ENCODE data around the gene CMIP.

Gene CMIP

DNA sequence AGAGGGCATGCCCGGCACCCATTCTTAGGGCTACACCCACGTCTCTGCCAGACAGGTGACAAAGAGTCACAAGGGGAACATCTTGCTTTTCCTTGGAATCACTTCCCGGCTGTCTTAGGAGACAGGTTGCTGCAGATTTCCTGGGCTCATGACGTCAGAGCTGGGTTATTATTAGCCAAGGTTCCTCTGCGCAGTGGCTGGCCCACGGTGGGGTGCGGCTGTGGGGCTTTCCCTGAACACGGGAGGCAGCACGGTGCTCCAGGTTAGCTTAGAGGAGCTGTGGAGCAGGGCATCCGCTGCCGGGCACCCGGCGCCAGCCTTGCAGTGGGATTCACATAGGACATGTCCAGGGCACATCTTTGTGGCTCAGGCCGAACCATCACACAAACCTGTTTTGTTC lies 216.5 kb downstream of the CMIP start:
- Mint-ChIP-seq H3K4me3 (no peak overlapping the region), H3K9me3 (no peaks in the 10 kb centered on the region), H3K4me1 (ENCODE audit: low read depth) (no peaks in the 10 kb centered on the region), H3K27me3 (ENCODE audit: low read depth) (no peaks in the 10 kb centered on the region), H3K36me3 (ENCODE audit: low read depth) (peaks cover 25% of the 10 kb centered on the region), H3K27ac (no peak overlapping the region)
- DNase-seq (ENCODE audit: low spot score), result no peak

DNA sequence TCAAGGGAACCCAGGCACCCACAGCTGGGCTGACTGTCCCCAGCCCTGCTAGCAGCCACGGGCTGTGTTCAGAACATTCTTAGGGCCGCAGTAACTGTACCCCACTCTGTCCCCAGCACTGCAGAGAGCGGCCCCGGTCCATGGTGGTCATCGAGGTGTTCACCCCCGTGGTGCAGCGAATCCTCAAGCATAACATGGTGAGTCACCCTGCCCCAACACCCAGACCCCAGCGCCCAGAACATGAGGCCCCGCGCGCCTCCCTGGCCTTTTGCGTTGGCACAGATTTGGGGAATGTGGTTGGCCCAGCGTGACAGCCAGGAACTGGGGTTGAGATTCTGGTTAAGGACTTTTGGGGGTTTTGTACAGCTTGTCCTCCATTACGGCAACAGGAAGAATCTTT lies 219.5 kb downstream of the CMIP start:
- Mint-ChIP-seq H3K36me3 (ENCODE audit: low read depth) (peaks cover 22% of the 10 kb centered on the region), H3K27ac (no peak overlapping the region)

DNA sequence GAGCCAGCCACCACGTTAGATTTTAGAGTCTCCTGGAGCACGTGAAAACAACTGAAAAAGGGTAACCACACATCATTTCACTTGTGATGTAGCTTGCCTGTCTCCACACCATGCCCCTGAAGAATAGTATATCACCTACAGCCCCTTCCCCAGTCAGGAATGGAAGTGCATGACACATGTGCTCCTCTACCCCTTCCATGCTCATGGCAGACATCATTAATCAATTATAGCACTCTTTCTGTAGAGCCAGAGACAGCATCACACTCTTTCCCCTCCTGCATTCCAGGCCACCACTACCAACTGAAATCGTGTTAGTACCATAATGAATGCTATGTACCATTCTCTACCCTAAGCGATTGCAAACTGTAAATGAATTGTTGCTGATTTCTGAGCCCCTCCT lies 221.0 kb downstream of the CMIP start:
- Mint-ChIP-seq H3K4me3 (no peak overlapping the region), H3K4me1 (ENCODE audit: low read depth) (peaks cover 2% of the 10 kb centered on the region), H3K9me3 (no peaks in the 10 kb centered on the region), H3K27me3 (ENCODE audit: low read depth) (no peaks in the 10 kb centered on the region), H3K36me3 (ENCODE audit: low read depth) (peaks cover 27% of the 10 kb centered on the region), H3K27ac (no peak overlapping the region)
- no peak for DNase-seq (ENCODE audit: low spot score)

More for the DNA sequence above, 219.5 kb downstream of the CMIP start:
- Mint-ChIP-seq H3K9me3 (no peaks in the 10 kb centered on the region), H3K27me3 (ENCODE audit: low read depth) (no peaks in the 10 kb centered on the region), H3K4me1 (ENCODE audit: low read depth) (no peaks in the 10 kb centered on the region), H3K4me3 (no peak overlapping the region)
- no peak for DNase-seq (ENCODE audit: low spot score)

DNA sequence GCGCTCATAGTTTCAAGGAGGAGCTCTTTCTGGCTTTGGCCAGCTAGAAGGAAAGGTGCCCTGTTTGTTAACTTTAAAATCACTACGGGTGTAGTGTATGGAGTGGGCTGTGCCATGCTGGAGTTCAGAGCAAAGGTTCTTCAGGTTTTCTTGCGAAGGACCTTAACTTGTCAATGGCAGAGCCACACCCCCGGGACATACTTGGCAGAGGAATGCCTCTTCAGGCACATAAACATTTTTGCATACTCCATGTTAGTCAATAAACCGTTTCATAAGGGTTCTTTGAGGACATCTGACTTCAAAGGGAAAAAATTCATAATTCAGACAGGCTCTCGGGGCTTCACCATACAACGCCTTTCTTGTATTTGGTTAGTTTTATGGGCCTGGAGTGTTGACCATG lies 221.5 kb downstream of the CMIP start:
- H3K4me3 Mint-ChIP-seq, result no peak overlapping the region
- H3K9me3 Mint-ChIP-seq, result no peaks in the 10 kb centered on the region
- peaks cover 2% of the 10 kb centered on the region for H3K4me1 Mint-ChIP-seq (ENCODE audit: low read depth)
- no peaks in the 10 kb centered on the region for H3K27me3 Mint-ChIP-seq (ENCODE audit: low read depth)
- no peak for DNase-seq (ENCODE audit: low spot score)
- no peak overlapping the region for H3K27ac Mint-ChIP-seq
- peaks cover 30% of the 10 kb centered on the region for H3K36me3 Mint-ChIP-seq (ENCODE audit: low read depth)

DNA sequence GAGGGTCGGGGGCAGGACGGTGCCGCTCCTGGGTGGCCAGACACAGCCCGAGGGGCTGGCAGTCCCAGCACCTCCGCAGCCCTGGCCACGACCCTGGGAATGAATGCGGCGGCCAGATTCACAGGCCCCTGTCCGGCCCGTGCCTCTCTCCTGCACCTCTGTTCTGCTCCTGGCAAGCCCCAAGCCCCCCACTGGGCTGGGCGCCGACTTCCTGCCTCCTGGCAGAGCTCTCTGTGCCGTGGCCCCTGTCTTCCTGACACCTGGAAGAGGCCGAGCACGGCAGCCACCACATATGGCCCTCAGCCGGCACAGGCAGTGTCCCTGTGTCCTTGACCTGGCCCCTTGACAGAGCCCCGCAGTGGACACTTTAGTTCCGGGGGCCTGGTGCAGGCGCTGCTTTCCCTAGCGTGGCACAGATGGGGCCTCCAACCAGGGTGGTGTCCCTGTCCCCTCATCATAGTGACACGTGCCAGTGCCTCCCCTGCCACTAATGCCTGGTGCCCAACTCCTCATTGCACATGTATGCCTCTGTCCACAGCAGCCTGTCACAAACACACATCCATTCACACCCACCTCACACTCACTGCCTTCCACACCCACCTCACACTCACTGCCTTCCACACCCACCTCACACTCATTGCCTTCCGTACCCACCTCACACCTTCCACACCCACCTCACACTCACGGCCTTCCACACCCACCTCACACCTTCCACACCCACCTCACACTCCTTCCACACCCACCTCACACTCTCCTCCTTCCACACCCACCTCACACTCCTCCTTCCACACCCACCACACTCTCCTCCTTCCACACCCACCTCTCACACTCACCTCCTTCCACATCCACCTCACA lies 223.9 kb downstream of the CMIP start:
- peak overlapping the region; percentile 3 for H3K27ac Mint-ChIP-seq
- H3K36me3 Mint-ChIP-seq (ENCODE audit: low read depth), result peaks cover 34% of the 10 kb centered on the region
- no peak for DNase-seq (ENCODE audit: low spot score)
- H3K4me3 Mint-ChIP-seq, result no peak overlapping the region
- H3K9me3 Mint-ChIP-seq, result no peaks in the 10 kb centered on the region
- H3K4me1 Mint-ChIP-seq (ENCODE audit: low read depth), result peaks cover 2% of the 10 kb centered on the region
- no peaks in the 10 kb centered on the region for H3K27me3 Mint-ChIP-seq (ENCODE audit: low read depth)

DNA sequence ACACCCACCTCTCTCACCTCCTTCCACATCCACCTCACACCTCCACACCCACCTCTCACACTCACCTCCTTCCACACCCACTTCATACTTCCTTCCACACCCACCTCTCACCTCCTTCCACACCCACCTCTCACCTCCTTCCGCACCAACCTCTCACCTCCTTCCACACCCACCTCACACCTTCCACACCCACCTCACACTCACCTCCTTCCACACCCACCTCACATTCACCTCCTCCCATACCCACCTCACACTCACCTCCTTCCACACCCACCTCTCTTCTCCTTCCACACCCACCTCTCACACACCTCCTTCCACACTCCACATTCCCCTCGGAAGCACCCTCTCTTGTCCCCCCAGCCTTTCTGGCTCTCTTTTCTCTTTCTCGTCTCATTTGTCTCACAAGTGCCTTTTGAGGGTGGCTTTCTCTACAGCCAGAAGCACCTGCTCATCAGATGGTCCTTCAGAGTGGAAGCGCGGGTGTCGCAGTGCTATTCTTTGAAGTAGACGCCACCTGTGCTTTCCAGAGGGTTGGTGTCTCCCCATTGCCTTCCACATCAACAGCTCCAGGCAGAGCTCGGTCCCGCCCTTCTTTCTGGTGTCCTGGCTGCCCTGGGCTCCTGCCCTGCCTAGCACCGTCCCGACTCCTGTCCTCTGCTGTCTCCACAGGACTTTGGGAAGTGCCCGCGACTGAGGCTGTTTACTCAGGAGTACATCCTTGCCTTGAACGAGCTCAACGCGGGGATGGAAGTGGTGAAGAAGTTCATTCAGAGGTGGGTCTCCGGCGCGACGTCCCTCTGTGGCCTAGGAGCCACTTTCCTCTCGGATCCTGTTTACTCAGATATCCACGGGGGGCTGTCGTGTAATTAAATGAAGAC lies 225.1 kb downstream of the CMIP start:
- DNase-seq (ENCODE audit: low spot score), result no peak
- Mint-ChIP-seq H3K9me3 (no peaks in the 10 kb centered on the region), H3K27ac (peak overlapping the region; percentile 21), H3K36me3 (ENCODE audit: low read depth) (peaks cover 31% of the 10 kb centered on the region), H3K27me3 (ENCODE audit: low read depth) (no peaks in the 10 kb centered on the region), H3K4me1 (ENCODE audit: low read depth) (peaks cover 2% of the 10 kb centered on the region), H3K4me3 (no peak overlapping the region)

DNA sequence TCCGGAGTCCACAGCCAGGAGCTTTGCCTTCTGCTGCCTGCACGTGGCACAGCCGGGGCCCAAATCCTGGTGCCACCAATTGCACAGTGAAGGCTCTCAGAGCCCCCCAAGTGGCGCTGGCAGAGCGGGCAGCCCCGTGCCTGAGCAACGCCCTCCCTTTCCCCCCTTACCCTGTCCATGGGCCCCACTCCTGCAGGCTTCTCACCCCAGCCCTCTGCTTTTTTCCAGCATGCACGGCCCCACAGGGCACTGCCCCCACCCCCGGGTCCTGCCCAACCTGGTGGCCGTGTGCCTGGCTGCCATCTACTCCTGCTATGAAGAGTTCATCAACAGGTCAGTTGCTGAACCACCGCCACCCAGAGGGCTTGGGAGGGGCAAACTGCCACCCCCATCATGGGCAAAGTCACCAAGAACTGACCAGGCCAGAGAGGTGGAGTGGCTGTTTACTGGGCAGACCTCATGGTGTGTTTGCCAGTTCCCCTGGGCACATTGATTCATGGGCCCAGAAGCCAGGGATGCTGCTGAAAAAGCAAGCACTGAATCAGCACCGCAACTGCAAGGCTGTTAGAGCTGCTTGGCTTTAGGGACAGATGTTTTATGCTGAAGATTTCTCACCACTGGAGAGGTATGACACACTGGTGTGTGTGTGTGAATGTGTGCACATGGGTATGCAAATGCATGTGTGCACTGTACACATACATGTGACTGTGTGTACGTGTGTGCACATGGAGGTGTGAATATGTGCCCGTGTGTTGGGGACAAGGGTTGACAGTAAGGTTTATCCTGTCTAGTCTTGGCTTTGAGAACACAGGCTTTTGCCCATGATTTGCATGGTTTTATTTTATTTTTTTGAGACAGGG lies 227.4 kb downstream of the CMIP start:
- no peaks in the 10 kb centered on the region for H3K9me3 Mint-ChIP-seq
- no peaks in the 10 kb centered on the region for H3K27me3 Mint-ChIP-seq (ENCODE audit: low read depth)
- H3K27ac Mint-ChIP-seq, result no peak overlapping the region
- no peak for DNase-seq (ENCODE audit: low spot score)
- peaks cover 2% of the 10 kb centered on the region for H3K4me1 Mint-ChIP-seq (ENCODE audit: low read depth)
- H3K36me3 Mint-ChIP-seq (ENCODE audit: low read depth), result peaks cover 25% of the 10 kb centered on the region
- H3K4me3 Mint-ChIP-seq, result no peak overlapping the region

DNA sequence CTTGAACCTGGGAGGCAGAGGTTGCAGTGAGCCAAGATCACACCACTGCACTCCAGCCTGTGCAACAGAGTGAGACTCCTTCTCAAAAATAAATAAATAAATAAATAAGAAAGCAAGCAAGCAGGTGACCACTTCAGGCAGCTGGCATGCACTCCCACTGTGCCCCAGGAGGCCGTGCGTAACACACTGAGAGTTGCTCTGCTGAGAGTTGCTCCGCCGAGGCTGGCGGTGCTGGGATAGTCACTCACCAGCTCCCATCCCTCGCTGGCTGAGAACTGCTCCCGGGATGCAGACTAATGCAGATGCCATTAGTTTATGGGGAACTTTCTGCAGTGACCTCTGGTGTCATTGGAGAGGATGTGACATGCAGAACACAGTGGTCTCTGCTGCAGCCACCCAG lies 228.8 kb downstream of the CMIP start:
- H3K4me3 Mint-ChIP-seq, result no peak overlapping the region
- DNase-seq (ENCODE audit: low spot score), result no peak
- H3K27ac Mint-ChIP-seq, result no peak overlapping the region
- no peaks in the 10 kb centered on the region for H3K9me3 Mint-ChIP-seq
- peaks cover 2% of the 10 kb centered on the region for H3K4me1 Mint-ChIP-seq (ENCODE audit: low read depth)
- peaks cover 23% of the 10 kb centered on the region for H3K36me3 Mint-ChIP-seq (ENCODE audit: low read depth)
- no peaks in the 10 kb centered on the region for H3K27me3 Mint-ChIP-seq (ENCODE audit: low read depth)

DNA sequence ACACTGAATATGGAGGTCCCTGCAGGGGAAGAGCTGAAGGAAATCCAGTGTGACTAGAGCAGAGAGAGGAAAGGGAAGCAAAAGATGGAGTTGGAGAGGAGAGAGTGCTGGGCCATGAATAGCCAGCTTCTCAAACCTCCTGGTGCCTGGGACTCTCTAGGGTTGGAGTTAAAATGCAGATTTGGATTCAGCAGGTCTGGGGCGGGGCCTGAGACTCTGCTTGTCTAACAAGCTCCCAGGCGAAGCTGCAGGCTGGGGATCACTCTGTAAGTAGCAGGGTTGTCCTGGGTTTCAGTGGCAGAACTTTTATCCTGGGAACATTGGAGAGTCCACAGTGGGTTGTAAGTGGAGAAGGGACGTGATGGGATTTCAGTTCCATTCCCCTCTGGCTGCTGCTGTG lies 231.1 kb downstream of the CMIP start:
- H3K9me3 Mint-ChIP-seq, result no peaks in the 10 kb centered on the region
- peaks cover 24% of the 10 kb centered on the region for H3K36me3 Mint-ChIP-seq (ENCODE audit: low read depth)
- no peak overlapping the region for H3K27ac Mint-ChIP-seq

DNA sequence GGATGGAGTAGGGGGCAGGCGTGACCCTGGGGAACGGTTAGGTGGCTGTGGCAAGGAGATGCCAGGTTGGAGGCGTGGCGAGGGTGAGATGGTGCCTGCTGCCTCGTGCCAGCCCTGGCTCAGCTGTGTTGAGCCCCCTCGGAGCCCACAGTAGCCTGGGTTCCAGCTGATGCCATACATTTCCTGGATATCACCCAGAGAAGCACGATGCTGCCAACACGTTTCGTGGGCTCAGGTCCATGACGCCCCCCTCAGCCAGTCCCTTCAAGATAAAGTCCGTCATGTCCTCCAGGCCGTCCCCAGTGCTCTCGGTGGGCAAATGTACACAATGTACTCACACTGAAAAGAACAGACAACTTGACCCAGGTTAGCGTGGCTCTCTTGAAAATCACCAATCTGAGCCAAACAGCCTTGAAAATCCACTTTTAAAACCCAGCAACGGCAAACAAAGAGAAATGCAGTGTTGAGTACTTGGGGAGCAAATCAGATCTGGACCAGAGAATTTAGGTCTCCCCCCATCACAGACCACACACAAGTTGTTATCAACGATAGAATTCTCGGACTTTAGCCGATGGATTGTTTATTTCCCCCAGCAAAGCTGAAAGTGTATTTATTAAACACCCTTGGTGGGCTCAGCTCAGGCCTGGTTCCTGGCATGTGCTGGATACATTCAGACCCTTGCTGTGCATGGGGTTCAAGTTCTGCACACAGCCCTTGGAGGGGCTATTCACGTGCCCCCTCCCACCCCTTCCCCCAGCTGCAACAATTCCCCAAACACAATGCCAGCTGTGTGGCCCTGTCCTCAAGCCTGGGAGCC lies 231.7 kb downstream of the CMIP start:
- Mint-ChIP-seq H3K9me3 (no peaks in the 10 kb centered on the region), H3K4me3 (no peak overlapping the region), H3K27me3 (ENCODE audit: low read depth) (no peaks in the 10 kb centered on the region), H3K27ac (no peak overlapping the region), H3K36me3 (ENCODE audit: low read depth) (peaks cover 25% of the 10 kb centered on the region), H3K4me1 (ENCODE audit: low read depth) (no peaks in the 10 kb centered on the region)
- DNase-seq (ENCODE audit: low spot score), result no peak

More for the DNA sequence above, 231.1 kb downstream of the CMIP start:
- no peaks in the 10 kb centered on the region for H3K27me3 Mint-ChIP-seq (ENCODE audit: low read depth)
- H3K4me3 Mint-ChIP-seq, result no peak overlapping the region
- DNase-seq (ENCODE audit: low spot score), result no peak
- no peaks in the 10 kb centered on the region for H3K4me1 Mint-ChIP-seq (ENCODE audit: low read depth)

DNA sequence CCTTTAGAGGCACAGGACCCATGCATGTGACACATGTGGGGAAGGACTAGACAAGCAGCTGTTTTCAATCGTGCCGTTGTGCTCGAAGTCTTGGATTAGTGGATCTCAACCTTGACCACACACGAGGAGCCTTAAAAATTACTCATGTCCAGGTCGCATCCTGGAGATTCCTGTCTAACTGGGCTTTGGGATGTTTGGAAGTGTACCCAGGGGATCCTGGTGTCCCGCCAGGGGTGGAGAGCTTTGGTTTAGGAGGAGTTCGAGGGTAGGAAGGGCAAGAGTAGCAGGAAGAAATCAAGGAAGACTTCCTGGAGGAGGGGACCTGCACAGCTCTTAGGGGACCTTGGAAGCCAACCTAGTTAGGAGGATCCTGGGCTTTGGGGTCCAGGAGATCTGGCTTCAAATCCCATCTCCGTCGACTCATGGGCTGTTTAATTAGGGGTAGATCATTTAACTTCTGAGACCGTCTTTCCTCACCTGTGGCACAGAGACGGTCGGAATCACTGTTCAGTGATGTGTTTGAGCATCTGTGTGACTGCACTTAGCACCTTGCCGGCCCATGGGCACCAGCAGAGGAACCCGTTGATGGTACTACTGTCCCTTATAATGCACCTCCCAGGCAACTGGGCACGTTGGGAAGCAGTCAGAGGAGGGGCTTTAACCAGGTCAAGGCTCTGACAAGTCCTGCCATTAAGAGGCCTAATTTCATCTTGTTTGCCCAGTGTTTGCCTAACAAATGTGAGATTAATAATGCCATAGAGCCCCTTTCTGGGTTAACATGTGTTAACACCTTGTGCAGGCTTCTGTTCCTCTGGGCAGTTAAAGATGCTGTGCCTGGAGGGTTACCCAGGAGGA lies 232.5 kb downstream of the CMIP start:
- no peak overlapping the region for H3K27ac Mint-ChIP-seq
- H3K4me1 Mint-ChIP-seq (ENCODE audit: low read depth), result no peaks in the 10 kb centered on the region
- peaks cover 24% of the 10 kb centered on the region for H3K36me3 Mint-ChIP-seq (ENCODE audit: low read depth)
- no peak for DNase-seq (ENCODE audit: low spot score)
- H3K4me3 Mint-ChIP-seq, result no peak overlapping the region
- H3K9me3 Mint-ChIP-seq, result no peaks in the 10 kb centered on the region
- H3K27me3 Mint-ChIP-seq (ENCODE audit: low read depth), result no peaks in the 10 kb centered on the region

DNA sequence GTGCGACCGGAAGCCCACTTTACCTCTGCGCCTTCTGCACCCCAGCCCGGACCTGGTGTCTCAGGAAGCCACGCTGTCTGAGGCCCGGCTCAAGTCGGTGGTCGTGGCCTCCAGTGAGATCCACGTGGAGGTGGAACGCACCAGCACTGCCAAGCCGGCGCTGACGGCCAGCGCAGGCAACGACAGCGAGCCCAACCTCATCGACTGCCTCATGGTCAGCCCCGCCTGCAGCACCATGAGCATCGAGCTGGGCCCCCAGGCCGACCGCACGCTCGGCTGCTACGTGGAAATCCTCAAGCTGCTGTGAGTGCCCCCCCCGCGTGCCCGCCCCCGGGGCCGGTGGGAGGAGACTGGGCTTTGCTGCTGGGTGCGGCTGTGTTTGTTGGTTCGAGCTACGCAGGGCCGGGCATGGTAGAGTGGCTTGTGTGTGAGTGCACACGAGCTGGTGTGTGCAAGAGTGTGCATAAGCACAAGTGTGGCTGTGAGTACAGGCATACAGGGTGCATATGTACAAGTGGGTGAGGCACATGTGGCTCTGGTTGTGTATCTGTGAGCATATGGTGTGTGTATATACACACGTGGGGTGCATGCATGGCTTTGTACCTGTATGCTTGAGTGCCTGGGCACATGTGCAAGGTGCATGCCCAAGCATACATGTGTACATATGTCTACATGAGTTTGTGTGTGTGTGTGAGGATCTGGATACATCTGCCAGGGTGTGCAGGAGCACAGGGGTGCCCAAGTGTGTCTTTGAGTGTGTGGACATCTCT lies 233.9 kb downstream of the CMIP start:
- no peak overlapping the region for H3K4me3 Mint-ChIP-seq
- peak overlapping the region; percentile 1 for H3K27ac Mint-ChIP-seq
- H3K4me1 Mint-ChIP-seq (ENCODE audit: low read depth), result no peaks in the 10 kb centered on the region
- no peaks in the 10 kb centered on the region for H3K9me3 Mint-ChIP-seq
- peaks cover 21% of the 10 kb centered on the region for H3K36me3 Mint-ChIP-seq (ENCODE audit: low read depth)
- DNase-seq (ENCODE audit: low spot score), result no peak
- H3K27me3 Mint-ChIP-seq (ENCODE audit: low read depth), result no peaks in the 10 kb centered on the region

Measured in T-helper 2 cell treated with Interferon-gamma antibody and Interleukin-4, amounts not matched to agents 5 μg/mL and 100 μg/mL, for 36 hours (primary cell).